Superior temporal gyrus (tissue), 1 donor: Measurements from ENCODE around the gene STK32C.

ENCODE experiments used
- DNase-seq: peaks from one replicate; pipeline ENCODE4 v3.0.0-alpha.2; 2016; ENCODE audit errors: extremely low spot score

Gene STK32C

DNA sequence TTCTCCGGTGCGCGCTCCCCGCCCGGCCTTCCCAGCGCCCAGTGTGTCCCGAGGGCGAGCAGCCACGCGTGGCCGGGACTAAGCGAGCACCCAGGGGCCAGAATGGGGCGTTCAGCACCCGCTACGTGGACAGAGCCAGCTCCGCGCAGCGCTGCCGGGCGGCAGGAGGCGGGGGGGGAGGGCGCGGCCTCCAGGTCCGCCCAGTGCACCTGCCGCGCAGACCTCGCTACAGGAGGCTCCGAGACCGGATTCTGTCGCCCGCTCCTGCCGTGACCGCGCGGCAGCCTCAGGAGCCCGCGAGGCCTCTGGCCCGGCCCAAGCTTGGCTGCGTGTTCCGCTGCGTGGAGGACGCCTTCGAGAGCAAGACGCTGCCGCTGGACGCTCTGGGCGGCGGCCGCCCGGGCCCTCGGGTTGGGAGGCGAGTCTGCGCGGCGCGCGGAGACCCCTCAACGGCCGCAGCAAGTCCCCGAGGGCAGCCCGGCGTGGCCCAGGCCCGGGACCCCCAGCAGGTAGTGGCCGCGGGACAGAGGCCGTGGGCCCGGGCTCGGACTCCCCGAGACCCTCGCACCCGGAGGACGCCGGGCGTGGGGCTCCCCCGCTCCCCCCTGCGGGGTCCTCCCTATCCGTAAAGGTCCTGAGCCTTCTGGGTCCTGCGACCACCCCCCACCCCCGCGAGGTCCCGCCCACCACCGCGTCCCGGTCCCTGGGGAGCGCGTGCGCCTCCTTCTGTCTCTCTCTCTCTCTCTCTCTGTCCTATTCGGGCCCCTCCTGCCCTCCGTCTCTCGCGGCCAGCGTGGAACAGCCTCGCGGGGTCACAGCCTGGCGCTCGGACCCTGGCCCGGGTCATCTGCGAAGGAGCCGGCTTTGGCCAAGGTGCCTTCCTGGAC is 121.9 kb downstream of the STK32C start:
- DNase-seq = no peak

DNA sequence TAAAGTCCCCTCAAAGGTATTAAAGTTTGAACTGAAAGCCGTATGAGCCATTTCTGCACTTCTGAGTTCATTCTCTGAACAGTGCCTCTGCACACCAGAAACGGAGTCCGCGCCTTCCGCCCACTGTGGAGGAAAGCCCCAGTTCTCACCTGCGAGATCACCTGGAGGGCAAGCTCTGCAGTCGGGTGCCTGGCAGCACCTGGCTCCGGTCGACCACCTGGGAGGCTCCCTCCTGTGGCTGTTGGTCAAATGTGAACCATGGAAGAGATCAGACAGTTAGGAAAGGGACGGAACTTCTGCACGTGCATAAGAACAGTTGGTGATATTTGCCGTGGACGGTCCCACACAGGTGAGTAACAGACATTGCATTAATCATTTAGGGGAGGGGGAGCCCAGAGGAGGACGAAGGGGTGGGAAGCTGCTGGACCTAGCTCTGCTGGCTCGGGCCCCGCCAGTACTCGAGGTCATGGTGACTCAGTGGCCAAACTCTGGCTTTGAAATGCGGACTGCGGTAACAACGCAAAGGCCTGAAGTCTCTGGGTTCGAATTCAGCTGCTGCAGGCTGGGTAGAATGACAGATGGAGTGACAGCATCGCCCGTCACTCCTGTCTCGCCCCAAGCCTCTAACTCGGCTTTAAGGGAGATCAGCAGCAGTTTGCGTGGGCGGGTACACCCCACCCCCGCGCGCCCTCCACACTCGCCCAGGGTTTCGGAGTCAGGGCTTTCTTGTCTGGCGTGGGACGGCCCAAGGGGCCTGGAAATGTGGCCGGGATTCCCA is 122.7 kb downstream of the STK32C start:
- DNase-seq = no peak

DNA sequence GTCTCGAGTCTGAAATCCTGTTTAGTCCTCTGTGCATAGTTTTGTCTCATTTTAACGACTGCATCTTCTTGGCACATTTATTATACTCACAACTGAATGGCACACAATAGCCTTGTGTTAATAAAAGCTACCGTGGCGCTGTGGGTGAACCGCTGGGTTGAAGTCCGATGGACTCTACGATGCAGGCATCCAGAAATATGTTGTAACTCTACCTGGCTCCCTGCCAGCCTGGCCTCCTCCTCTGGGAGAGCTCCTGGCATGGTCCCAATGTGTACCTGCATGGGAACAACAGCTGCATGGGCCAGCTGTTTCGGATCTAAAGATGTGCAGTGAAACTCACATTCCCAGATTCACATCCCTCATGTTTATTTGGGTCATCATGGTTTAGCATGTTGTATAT is 124.7 kb downstream of the STK32C start:
- DNase-seq = peak; percentile 41

DNA sequence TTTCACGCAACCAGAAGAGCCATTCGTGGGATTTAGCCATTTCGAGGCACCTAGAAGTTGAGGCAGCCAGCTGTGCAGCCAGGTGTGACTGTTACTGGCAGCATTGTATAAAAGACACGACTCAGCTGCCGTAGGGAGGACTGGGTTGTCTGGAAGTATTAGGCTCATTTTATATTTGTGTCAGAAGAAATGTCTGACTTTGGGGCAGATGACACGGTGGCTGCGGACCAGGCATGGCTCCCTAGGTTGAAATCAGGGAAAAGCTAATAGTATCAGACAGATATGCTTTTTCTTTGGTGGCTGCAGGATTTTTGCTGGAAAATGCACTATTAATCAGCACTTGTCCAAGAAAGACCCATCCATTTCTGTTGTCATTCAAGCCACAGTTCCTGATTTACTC is 125.2 kb downstream of the STK32C start:
- no peak for DNase-seq

DNA sequence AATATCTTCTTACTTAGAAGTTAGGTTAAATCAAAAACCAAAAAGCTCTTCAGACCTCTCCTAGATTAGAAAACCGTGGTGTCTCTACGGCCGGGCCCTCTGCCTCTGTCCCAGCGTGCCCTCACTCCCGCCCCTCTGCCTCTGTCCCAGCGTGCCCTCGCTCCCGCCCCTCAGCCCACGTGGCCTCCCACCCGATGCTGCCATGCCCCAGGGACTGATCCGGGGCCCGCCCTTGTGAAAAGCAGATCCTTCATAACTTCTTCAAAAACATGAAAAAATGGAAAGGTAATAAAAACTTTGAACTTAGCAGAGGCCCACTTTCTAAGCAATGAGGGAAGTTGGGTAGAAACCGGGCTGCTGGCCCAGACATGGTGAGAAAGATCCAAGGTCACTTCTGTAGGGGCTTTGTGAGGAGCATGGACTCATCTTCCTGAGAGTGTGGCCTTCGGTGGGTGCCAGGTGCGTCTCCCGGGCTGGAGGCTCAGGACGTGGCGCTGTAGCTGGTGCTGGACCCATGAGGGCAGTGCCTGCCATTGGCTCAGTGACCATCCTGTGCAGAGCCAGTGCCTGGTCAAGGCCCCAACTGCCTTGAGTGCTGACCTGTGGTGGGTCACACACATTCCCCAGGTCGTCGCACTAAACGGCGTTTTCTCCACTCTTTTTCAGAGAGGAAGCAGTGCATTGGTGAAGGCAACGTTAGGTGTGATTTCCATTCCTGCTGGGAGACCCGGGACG is 125.9 kb downstream of the STK32C start:
- DNase-seq = no peak

DNA sequence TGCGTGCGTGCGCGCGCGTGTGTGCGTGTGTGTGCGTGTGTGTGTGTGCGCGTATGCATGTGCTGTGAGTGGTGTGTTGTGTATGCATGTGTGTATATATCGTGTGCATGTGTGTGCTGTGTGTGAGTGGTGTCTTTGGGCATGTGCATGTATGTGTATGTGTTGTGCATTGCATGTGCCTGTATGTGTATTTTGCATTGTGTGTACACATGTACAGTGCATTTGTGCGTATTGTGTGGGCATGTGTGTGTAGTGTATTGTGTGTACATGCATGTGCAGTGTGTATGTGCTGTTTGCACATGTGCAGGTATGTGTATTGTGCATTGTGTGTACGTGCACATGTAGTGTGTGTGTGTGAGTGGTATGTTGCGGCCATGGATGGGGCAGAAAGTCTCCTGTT is 127.0 kb downstream of the STK32C start:
- DNase-seq = no peak

DNA sequence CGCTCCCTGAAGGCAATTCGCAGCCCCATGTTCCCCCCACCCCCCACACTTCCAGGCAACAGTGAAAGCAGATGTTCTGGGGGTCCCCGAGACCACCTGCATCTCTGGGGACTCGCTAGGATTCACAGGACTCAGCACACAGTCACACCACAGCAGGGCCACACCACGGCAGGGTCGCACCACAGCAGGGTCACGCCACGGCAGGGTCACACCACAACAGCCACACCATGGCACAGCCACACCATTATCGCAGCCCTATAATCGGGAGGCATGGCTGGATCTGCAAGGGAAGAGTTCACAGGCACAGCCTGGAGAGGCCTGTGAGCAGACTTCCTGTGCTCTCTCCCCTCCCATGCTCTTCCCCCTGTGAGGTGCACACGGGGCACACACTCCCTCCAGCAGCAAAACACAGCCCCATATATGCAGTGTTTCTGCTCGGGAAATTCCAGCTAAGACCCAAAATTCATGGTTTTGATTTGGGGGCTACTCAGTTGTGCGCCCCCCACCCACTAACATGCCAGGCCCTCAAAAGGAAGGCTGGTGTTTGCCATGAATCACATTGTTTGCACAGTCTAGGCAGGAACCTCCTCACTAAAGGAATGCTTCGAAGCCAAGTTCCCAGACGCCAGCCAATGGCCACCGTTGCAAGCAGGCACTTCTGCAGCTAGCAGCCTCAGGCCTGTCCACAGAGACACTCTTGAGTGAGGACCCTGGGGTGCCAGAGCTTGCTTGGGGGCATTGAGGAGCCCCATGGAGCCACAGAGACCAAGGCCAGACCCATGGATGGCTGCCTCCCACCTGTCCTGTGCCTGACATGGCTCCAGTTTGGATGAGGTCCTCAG is 128.0 kb downstream of the STK32C start:
- no peak for DNase-seq

DNA sequence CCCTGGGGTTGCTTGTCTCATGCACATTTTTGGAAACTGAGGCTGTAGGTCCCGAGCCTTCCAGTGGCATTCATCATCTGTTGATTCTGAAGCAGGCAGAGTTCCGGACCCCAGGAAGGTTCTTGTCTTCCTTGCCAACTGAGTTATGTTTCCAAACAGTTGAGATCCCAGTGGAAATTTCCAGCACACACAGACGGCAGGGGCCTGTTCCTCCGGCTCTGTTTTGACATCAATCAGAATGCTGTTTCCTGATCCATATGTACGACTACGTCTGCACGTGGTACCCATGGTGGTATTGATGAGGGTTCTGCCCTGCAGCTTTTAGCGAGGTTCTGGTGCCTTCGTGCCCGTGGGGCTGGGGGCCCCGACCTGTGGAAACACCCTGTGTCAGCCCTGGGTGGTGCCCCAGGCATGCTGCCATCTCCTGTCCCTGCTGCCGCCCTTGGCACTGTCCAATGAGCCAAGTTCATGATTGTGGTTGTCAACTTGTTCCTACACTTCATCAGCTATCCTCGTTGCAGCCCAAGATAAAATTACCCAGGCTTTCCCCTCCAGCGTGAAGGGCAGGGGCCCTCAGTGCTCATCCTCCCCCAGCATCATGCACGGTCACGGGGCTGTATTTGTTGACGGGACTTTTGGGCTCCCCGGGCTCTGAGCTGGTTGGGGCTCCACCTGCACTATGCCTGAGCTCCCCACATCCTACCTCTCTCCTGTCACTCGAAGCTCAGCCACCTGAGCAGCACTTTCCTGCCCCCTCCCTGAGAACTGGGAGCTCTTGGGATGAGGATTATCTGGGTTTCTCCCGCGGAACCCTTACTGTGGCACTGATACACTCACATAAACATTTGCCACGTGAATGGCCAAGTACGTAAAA is 128.8 kb downstream of the STK32C start:
- no peak for DNase-seq

DNA sequence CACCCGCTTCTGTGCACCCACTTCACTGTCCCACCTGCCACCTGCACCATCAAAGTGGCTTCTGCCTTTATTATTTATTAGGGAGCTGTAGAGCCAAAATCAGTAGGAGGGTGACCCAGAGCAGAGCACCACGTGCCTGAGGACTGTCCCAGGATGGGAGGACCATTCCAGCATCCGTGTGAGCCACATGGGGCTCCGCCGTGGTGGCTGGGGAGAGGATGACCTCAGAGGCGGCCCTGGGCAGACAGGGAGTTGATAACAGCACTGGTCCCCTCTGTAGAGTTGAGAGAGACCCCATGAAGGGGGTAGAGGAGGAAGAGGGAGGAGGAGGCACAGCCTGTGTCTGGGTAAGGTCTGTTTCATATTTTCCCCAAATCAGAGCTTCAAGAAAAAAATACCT is 129.7 kb downstream of the STK32C start:
- DNase-seq = no peak

DNA sequence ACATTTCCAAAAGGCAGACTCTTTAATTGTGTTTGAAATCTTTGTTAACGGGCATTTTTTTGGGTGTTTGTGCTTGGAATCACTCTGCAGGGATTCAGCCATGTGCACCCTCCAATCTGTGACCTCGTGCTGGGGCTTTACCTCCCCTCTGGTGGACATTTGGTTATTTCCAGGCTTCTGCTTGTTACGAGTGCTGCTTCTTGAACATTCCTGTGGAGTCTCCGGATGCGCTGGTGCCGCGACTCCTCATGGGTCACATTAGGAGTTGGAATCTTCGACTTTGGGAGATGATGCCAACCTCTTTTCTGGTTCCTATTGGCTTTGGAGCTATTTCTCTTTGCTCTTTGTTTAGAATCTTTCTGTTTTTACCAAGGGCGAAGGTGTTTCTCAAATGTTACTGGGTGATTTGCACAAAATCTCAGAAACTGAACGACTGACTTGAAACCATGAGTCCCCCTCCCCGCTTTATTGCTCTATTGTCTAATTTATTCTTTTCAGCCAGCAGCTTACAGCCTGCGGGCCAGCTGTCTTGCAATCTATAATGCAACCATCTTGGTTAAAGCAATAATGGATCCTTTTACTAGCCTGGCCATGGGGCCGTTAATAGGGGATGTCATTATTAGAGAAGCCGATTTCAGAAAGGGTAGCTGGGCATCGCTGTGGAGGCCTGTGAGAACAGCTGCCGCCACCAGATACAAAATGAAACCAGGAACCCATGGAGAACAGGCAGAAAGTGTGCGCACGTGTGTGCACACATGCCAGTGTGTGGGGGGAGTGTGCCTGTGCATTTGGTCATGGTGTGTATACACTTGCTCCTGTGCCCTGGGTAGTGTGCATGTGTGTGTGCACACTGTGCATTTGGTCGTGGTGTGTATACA is 130.9 kb downstream of the STK32C start:
- peak; percentile 29 for DNase-seq

DNA sequence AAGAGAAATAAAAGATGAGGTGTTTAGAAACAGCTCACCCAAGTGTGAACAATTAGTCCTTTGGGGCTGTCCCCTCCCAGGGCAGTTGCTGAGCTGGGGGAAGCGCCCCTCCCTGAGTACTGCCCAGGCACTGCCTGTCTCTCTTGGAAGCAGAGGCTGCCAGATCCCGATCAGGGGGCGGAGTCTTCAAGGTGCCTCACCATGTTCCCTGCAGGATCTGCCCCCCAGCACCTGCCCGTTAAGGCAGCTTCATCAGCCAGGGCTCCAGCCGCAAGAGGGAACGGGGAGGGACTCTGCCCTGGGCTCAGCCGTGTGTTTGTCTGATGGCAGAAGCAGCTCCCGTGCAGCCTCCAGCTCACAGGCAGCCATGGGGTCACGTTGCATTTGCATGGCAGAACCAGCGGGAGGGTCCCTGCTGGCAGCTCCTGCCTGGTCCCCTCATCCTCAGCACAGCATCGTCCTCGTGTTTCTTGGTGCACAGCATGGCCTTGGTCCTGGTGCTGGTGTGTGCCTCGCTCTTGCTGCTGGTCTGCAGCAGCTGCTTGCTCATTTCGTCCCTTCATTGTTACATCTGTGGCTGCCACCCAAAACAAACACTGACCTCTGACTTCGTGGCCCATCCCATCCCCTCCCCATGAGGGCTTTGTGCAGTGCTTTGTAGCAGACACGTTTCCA is 131.7 kb downstream of the STK32C start:
- peak; percentile 89 for DNase-seq

DNA sequence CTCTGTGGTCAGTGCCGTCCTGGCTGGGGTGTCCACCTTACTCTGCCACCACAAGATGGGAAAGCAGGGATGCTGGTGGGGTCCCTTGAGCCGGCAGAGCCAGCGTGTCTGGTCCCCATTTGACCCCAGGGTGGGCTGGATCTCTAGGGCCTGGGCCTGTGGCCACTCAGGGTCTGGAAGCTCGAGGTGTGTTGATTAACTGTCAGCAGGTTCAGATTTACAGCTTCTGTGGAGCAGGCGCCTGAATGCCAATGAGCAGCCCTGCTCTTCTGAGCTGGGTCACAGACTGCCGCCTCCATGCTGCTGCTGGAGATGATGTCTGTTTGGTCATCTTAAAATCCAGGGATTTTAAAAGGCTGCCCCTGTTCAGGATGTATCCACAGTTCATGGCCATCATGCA is 132.3 kb downstream of the STK32C start:
- DNase-seq = no peak

DNA sequence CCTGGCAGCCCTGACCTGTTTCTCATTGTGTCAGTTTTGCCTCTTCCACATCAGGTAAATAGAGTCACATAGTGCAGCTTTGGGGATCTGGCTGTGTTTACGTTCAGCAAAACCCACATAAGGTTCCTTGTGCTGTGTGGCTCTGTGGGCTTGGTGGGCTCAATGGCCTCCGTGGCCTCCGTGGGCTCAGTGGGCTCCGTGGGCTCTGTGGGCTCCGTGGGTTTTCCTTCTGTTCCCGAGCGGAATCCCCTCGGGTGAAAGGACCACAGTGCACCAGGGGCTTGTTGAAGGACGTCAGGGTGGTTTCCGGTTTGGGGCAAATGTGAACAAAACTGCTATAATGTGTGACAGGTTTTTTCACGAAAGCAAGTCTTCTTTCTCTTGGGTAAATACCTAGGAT is 133.5 kb downstream of the STK32C start:
- DNase-seq = no peak

DNA sequence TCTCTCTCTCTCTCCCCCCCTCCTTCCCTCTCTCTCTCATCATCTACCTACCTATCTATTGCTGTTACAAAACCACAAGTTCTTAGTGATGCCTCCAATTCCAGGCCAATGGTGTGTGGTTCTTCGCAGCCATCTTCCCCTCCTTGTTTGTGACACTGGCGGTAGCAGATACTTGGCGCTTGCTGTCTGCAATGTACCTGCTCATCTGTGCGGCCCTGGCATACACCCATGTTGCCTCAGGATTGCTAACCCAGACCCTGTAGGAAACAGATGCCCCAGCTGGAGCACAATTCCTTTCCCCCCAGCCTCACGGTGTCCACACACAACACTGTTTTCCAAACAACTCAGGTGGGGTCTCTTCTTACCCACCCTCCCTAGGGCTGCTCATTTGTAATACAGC is 134.6 kb downstream of the STK32C start:
- no peak for DNase-seq

DNA sequence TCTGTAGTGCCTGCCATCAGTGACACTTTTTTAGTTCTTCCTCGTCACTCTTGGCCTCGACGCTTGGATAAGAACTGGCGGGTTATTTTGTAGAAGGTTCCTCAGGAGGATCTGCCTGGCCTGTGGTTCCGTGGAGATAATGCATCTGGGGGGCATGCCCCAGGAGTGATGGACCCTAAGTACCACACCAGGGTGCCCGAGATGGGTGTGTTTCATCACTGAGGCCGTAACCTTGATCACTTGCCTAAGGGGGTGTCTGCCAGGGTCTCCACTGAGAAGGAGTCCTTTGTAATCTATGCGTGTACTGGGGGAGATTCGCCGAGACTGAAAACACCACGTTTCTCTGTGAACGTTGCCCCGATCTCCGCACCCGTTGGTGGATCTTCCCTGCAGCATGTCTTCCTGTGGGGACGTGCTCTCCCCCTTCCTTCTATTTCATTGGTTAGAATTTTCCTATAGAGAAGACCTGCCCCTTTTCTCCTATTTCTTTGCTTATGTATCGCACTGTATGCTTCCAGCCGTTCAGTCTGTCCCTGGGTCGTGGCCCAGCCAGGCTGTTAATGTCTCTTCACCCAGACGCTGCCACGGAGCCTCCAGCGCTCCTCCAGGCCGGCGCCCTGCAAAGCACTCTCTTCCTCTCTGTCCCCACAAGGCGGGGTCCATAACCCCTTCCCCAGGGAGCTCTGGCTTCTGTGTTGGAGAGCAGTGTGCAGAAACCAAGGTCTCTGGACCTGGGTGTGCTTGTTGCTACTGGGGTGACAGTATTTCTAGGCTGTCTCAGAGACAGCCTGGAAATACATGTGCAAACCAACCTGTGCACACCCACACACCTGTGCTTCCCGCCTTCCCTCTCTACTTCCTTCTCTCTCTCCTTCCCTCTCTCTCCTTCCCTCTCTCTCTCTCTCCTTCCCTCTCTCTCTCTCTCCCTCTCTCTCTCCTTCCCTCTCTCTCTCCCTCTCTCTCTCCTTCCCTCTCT is 135.4 kb downstream of the STK32C start:
- DNase-seq = no peak

DNA sequence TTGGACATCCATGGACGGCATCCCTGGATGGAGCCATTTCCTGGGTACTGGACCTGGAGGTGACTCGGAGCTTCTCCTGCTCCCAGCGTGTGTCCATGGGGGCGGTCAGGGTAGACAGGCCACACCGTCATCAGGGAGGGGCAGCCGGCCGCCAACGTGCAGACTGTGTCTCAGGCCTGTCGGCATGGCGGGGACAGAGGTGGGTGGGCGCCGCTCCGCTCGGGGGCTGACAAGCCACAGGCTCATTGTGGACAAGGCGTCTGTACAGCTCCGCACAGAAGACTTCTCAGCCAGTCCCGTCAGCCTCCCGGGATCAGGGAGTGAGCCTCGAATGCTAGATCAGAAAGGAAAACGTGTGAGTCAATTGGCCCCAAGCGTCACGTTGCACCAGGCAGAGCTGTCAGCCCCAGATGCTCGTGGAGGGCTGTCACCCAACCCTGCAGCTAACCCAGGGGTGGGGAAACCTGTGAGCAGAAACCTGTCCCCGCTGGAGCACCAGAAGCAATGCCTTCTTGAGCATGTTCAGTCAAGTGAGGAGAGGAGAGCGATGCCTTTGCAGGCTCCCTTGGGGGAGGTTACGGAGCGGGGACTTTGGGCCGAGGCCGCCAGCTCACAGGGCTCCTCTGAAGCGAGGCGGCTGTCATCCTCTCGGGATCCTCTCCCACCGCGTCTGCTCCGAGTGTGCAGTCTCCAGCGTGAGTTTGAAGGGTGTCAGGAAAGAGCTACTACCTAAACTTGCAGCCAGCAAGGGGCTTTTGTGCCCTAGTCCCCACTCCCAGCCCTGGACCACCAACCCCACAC is 137.0 kb downstream of the STK32C start:
- DNase-seq = no peak
